SK-MEL-5 (cell line): ENCODE results near the gene ADAM11. TPM values are rescaled to one million over a fixed set of nuclear protein-coding genes. Genes with fewer than 3 reads are reported as not detected.

ENCODE experiments used
- DNase-seq: peaks from one replicate; pipeline ENCODE4 v3.0.0-alpha.2; 2016; ENCODE audit warnings: low read depth, low spot score
- in situ Hi-C: cut with HindIII; loops from 2 replicates; pipeline ENCODE4 v1.10.0; 2016; ENCODE audit warnings: low sequenced_read_pairs, high pct_unique_total_duplicates, low pct_unique_long_range_greater_than_20kb
- total RNA-seq: library from RNA; depleted of rRNA; stranded (reverse); fragments of >200 nt; shearing (Covaris generic); gene quantifications from 2 replicates; pipeline ENCODE4 v1.2.3, GENCODE V29; 2014

The ADAM11 gene
- total RNA-seq, 1 experiment from 2014 or later: 7.6 TPM

DNA sequence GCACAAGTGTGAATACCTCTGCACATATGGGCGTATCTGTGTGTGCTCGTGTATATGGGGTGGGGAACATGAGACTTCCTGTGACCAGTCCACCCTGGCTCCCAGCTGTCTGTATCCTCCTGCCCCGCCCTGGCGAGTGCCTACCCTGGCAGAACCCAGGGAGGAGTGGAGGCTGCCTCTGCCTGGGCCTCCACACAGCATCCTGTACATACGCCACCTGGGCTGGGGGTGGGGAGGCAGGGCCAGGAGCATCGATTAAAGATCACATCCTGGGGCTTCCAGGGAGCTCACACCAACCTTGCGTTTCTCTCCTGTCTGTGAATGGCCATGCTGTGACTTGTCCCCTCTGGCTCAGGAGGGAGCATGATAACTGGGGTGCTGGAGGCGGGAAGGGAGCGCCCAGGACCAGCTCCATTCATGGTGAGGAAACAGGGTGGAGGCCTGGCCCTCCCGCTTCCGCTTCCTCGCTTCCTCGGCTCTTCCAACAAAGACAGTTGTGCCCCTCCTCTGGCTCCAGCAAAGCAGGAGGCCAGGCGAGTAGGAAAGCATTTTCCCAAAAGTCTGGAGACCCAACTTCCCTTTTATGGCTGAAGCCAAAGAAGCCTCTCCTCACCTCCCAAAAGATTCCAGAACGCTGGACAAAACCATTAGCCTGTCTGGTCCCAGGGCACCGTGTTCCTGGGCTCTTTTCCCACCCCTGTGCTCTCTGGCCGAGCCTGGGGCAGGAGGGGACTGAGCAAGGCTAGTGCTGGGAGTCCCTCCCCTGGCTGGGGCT lies 22.9 kb downstream of the ADAM11 start:
- in situ Hi-C loops: no loop called here
- no peak for DNase-seq

DNA sequence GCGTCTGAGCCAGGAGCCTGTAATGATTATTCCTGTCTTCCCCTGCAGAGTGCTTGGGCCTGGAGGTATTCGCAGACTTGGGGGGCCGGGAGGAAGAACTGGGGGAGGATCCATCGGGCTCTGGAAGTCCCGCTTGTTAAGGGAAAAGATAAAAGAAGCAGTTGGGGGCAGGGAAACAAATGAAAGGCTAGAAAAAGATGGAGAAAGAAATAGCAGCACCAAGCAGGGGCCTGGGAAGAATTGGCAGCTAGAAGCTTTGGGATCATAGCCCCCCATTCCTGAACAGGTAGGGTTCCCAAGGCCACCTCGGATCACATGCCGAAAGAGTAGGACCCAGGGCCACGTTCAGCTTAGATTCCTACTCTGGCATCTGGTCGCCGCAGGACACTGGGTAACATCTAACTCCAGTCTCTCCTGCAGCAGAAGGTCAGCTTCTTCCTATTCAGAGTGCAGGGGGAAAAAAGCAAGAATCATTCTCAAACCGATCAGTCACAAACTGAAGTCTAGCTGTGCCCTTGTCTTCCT lies 23.6 kb downstream of the ADAM11 start:
- DNase-seq: no peak
- in situ Hi-C loops: no loop called here

GRCh38 chr17:44785921-44786320 lies 27.1 kb downstream of the ADAM11 start:
- no peak for DNase-seq
- in situ Hi-C loops: no loop called here

- in situ Hi-C loops: no loop called here
- no peak for DNase-seq
Measured at GRCh38 chr17:44786551-44787081, 27.8 kb downstream of the ADAM11 start.

GRCh38 chr17:44787271-44787940 lies 28.6 kb downstream of the ADAM11 start:
- no peak for DNase-seq
- in situ Hi-C loops: no loop called here

DNA sequence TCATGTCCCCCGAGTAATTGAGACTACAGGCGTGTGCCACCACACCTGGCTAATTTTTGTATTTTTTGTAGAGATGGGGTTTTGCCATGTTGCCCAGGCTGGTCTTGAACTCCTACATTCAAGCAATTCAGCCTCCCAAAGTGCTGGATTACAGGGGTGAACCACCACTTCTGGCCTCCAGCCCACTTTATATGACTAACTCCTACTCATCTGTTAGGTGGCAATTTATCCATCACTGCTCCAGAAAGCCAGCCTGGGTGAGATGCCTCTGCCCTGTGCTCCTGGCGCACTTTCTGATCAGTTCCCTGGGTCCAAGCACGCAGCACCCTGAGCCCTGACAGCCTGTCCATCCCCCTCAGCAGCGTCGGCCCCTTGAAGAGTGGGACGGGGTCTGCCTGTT lies 29.4 kb downstream of the ADAM11 start:
- DNase-seq: no peak
- in situ Hi-C loops: no loop called here

GRCh38 chr17:44792276-44792675 lies 33.5 kb downstream of the ADAM11 start:
- in situ Hi-C loops: no loop called here
- no peak for DNase-seq

DNA sequence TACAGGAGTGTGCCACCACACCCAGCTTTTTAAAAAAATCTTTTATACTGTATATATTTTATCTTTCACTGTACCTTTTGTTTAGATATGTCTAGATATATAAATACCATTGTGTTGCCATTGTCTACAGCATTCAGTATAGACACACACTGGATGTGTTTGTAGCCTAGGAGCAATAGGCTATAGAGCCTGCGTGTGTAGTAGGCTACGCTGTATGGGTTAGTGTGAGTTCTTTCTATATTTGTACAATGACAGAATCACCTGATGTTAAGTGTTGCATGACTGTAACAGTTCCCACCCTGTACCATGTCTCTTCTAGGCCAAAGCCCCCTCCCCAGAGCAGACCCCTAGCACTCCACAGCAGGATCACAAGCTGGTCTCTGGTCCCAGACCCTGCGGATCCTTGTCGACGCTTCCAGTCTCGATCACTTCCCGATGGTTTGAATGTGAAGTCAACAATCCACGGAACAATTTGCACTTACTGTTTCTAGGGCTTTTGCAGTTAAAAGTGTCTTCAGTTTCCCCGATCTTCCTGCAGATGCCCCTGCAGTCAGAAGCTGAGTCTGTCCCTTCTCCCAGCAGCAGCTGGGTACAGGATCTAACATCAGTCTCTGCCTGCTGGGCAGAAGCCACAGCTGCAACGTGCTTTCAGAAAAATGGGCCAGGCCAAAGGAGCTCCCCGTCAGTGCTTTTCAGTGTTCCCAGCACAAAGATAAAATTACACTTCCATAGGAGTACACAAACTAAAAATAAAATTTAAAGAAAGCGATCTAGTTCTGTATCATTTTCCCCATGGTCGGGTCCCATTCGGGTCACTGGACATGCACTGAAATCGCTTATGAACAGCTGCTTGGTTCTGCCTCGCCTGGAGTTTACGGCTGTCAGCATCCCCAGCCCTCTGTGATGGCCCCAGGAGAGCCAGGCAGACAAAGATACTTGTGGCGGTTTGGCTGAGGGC lies 35.4 kb downstream of the ADAM11 start:
- in situ Hi-C loops: no loop called here
- no peak for DNase-seq

DNA sequence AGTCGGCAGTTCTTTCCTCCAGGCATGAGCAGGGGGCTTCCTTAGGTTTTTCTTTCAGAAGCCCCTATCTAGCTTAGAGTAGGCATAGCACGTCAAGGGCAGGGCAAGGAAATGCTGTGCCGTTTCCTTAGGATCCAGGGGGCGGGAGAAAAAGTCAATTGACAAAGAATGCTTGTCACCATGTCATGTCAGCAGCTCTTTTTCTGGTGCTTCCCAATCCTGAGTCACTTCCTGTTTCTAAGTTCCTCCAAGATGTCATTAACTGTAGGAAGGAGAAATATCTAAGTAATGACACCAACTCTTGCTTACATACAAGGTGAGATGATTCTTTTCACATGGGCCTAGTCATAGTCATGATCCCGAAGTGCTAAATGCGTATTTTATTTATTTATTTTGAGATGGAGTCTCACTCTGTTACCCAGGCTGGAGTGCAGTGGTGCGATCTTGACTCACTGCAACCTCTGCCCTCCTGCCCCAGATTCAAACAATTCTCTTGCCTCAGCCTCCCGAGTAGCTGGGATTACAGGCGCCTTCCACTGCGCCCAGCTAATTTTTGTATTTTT lies 36.1 kb downstream of the ADAM11 start:
- peak; percentile 53 for DNase-seq
- in situ Hi-C loops: no loop called here

DNA sequence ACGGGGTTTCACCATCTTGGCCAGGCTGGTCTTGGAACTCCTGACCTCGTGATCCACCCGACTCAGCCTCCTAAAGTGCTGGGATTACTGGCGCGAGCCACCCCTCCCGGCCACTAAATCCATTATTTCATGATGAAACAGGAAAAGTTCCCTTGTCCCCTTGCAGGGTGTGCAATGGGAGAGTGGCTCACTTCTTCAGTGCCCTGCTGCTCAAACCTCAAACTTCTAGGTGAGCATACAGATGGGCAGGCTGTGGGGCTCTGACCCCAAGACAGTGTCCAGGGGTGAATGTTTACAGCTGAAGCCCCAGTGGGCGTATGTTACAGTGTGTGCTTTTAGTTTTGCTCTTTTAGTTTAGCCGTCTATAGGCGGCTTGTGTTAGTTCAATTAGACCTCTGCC lies 36.6 kb downstream of the ADAM11 start:
- in situ Hi-C loops: no loop called here
- no peak for DNase-seq

- peak; percentile 23 for DNase-seq
- in situ Hi-C loops: no loop called here
Measured at GRCh38 chr17:44795928-44796327, 37.1 kb downstream of the ADAM11 start.

GRCh38 chr17:44796731-44797130 lies 37.9 kb downstream of the ADAM11 start:
- in situ Hi-C loops: no loop called here
- DNase-seq: no peak

DNA sequence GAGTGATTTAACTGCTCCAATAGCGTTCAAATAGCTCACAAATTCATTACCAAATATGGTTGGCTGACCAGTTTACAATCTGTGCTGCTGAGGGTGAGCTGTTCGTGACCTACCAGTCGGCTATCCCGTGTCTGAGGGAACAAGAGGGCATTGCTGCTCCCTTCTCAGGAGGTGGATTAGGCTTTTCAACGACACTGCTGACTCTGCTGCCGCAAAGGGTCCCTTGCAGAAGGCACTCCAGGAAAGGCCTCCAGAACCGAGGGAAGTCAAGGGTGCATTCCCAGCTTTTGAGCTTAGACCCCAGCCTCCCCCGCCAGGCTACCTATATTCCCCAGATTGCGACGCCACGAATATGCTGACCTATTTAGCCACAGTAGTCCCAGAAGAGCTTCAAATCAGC lies 39.0 kb downstream of the ADAM11 start:
- in situ Hi-C loops: no loop called here
- DNase-seq: no peak

- no peak for DNase-seq
- in situ Hi-C loops: no loop called here
Measured at GRCh38 chr17:44798356-44798755, 39.6 kb downstream of the ADAM11 start.

DNA sequence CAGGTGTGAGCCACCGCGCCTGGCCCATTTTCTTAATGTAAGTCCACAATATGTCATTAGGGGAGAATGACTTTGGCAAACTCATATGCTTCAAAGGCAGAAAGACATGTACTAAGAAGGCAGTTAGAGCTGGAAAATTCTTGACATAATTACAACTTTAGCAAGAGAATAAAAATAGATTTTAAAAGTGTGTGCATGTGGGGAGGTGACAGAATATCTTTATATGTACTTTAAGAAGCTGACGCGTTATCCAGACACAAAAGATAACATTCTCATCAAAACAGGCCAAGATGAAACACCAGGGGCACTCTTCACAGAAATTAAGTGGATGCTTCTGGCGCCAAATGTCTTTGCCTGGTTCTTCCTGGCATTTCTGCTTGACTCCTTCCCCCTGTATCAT lies 43.1 kb downstream of the ADAM11 start:
- no peak for DNase-seq
- in situ Hi-C loops: no loop called here

DNA sequence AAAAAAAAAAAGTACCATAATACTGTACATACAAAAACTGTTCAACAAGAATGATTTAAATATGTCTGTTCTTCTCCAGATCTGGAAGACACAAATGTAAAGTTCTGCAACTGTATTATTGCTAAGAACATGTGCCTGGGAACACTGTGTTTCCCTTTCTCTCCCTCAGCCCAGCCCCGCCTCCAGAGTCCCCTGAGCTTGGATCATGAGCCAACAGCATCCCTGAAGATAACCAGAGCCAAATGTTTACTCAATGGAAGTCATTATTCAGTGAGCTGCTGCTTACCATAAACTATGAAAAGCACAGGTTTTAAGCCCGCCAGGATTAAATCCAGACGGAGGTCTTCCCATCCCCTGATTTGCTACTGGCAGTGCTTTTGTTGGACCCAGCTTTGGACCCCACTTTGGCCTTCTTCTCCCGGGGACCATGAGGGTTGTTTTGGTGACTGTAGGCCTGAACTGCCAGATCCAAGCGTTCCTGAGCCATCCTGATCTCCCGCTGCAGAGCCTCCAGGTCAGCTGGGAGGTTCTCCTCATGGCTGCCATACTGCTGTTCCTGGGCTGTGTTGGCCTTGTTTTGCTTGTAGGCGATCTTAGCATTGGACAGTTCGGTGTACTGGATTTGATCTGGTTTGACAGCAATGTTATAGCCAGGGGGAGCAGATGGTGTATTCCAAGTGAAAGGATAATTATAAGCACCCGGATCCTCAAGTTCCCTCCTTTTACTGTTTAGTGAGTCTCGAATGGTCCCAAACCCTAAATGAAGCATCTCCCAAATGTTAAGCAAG lies 45.7 kb downstream of the ADAM11 start:
- peak; percentile 88 for DNase-seq

More for the DNA sequence above, 45.7 kb downstream of the ADAM11 start:
- in situ Hi-C loops: no loop called here
